GM19238 (cell line): ENCODE results near the gene AP1G1.
"Not testable (repeated sequence)": the region's sequence is repeated elsewhere in the genome, so short reads cannot be mapped to it uniquely, and the experiment has no call there.

ENCODE experiments used
- DNase-seq: peaks from one replicate; pipeline ENCODE4 v3.0.0; 2011; ENCODE audit warnings: low spot score; ENCODE audit not compliant: insufficient read length

Gene AP1G1

GRCh38 chr16:71808593-71809459 lies at the start of gene AP1G1:
Gene AP1G1, minus strand, starts transcription at chr16:71808834. Its CDS starts 19,355 bp downstream, at chr16:71789479.
- peak; percentile 76 for DNase-seq

GRCh38 chr16:71855937-71856662 lies 47.5 kb upstream of the AP1G1 start:
- DNase-seq: no peak

- no peak for DNase-seq
Measured at GRCh38 chr16:71854369-71854948, 45.8 kb upstream of the AP1G1 start.

- DNase-seq: peak; percentile 73
Measured at GRCh38 chr16:71853413-71853812, 44.8 kb upstream of the AP1G1 start.

GRCh38 chr16:71852561-71852960 lies 43.9 kb upstream of the AP1G1 start:
- no peak for DNase-seq

GRCh38 chr16:71852158-71852557 lies 43.5 kb upstream of the AP1G1 start:
- no peak for DNase-seq

GRCh38 chr16:71851746-71852145 lies 43.1 kb upstream of the AP1G1 start:
- no peak for DNase-seq

GRCh38 chr16:71848622-71849021 lies 40.0 kb upstream of the AP1G1 start:
- no peak for DNase-seq

- no peak for DNase-seq
Measured at GRCh38 chr16:71847096-71847495, 38.5 kb upstream of the AP1G1 start.

- no peak for DNase-seq
Measured at GRCh38 chr16:71846431-71846830, 37.8 kb upstream of the AP1G1 start.

- peak; percentile 91 for DNase-seq
Measured at GRCh38 chr16:71845639-71846430, 37.2 kb upstream of the AP1G1 start, which contains the start of gene ATXN1L. Gene ATXN1L, plus strand, starts transcription at chr16:71845976. Its CDS starts 3,765 bp downstream, at chr16:71849741.

- no peak for DNase-seq
Measured at GRCh38 chr16:71843572-71843971, 34.9 kb upstream of the AP1G1 start.

- no peak for DNase-seq
Measured at GRCh38 chr16:71840052-71840451, 31.4 kb upstream of the AP1G1 start.

GRCh38 chr16:71837150-71837549 lies 28.5 kb upstream of the AP1G1 start:
- DNase-seq: no peak

- DNase-seq: no peak
Measured at GRCh38 chr16:71834291-71834690, 25.7 kb upstream of the AP1G1 start.

- DNase-seq: not testable (repeated sequence)
Measured at GRCh38 chr16:71832112-71832511, 23.5 kb upstream of the AP1G1 start.

- not testable (repeated sequence) for DNase-seq
Measured at GRCh38 chr16:71831698-71832097, 23.1 kb upstream of the AP1G1 start.

GRCh38 chr16:71830359-71830758 lies 21.7 kb upstream of the AP1G1 start:
- DNase-seq: no peak

- DNase-seq: no peak
Measured at GRCh38 chr16:71826533-71827017, 17.9 kb upstream of the AP1G1 start.

GRCh38 chr16:71817155-71817500 lies 8.5 kb upstream of the AP1G1 start:
- not testable (repeated sequence) for DNase-seq

GRCh38 chr16:71811261-71811803 lies 2.7 kb upstream of the AP1G1 start:
- no peak for DNase-seq
